ENCODE measurements around the gene SAMD14. TPM values are rescaled to one million over a fixed set of nuclear protein-coding genes. Genes with fewer than 3 reads are reported as not detected.

SAMD14 gene
- total RNA-seq, 1 donor from 2014 or later: 8.7 TPM

DNA sequence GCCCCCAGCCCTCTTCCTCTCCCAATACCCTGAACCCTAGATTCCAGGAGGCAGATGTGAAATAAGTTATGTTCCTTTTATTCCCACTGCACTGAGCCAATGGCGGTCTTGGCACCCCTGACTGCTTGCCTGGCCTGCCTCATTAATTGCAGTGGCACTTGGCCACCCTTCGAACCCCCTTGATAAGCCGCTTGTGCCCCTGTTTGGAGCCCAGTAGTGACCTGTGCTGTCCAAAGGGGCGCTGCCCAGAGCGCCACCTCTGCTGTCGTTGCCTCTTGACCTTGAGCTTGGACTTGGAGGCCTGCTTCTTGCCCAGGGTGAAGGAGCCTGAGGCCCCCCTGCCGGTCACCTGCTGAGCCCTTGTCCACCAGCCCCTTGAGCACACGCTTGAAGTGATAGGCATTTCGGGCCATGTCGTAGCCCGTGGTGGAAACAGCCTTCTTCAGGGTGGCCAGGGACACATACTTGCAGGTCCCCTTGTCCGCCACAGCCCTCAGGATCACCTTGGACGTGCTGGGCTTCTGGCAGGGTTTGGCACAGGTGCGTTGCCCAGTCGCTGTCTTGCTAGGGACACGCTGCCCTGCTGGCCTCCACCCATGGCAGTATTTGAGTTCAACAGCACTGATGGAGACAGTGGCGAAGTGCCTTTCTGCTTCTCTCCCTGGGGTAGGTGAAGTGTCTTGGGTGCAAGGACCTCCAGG lies 41.6 kb upstream of the SAMD14 start:
- H3K27ac Mint-ChIP-seq: no peak overlapping the region
- Histone ChIP-seq H3K4me2 (no peak overlapping the region), H3K36me3 (no peaks in the 10 kb centered on the region), H3K27me3 (no peaks in the 10 kb centered on the region), H3K9me3 (ENCODE audit: low read depth) (no peaks in the 10 kb centered on the region), H3F3A (ENCODE audit: low read depth) (peaks cover 4% of the 10 kb centered on the region), H3K79me2 (ENCODE audit: low read depth) (no peaks in the 10 kb centered on the region), H3K27ac (no peak overlapping the region), H4K20me1 (ENCODE audit: low read depth) (no peaks in the 10 kb centered on the region), H3K9ac (no peak overlapping the region), H3K4me3 (no peak overlapping the region), H3K4me1 (no peaks in the 10 kb centered on the region), H2AFZ (replicated peaks) (no peak overlapping the region)
- H3K4me1 Mint-ChIP-seq: peaks cover 25% of the 10 kb centered on the region
- DNase-seq (ENCODE audit: low spot score): no peak
- H3K36me3 Mint-ChIP-seq: no peaks in the 10 kb centered on the region
- H3K9me3 Mint-ChIP-seq: no peaks in the 10 kb centered on the region
- H3K4me3 Mint-ChIP-seq: no peak overlapping the region
- no peak for TF ChIP-seq EZH2phosphoT487 (IDR thresholded peaks at IDR 0.05)
- TF ChIP-seq EZH2 (IDR thresholded peaks at IDR 0.05): no peak
- TF ChIP-seq, protein P1, sequence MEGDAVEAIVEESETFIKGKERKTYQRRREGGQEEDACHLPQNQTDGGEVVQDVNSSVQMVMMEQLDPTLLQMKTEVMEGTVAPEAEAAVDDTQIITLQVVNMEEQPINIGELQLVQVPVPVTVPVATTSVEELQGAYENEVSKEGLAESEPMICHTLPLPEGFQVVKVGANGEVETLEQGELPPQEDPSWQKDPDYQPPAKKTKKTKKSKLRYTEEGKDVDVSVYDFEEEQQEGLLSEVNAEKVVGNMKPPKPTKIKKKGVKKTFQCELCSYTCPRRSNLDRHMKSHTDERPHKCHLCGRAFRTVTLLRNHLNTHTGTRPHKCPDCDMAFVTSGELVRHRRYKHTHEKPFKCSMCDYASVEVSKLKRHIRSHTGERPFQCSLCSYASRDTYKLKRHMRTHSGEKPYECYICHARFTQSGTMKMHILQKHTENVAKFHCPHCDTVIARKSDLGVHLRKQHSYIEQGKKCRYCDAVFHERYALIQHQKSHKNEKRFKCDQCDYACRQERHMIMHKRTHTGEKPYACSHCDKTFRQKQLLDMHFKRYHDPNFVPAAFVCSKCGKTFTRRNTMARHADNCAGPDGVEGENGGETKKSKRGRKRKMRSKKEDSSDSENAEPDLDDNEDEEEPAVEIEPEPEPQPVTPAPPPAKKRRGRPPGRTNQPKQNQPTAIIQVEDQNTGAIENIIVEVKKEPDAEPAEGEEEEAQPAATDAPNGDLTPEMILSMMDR (IDR thresholded peaks at IDR 0.05): no peak
- H3K27me3 Mint-ChIP-seq (ENCODE audit: insufficient read depth, low read depth): peaks cover 17% of the 10 kb centered on the region

DNA sequence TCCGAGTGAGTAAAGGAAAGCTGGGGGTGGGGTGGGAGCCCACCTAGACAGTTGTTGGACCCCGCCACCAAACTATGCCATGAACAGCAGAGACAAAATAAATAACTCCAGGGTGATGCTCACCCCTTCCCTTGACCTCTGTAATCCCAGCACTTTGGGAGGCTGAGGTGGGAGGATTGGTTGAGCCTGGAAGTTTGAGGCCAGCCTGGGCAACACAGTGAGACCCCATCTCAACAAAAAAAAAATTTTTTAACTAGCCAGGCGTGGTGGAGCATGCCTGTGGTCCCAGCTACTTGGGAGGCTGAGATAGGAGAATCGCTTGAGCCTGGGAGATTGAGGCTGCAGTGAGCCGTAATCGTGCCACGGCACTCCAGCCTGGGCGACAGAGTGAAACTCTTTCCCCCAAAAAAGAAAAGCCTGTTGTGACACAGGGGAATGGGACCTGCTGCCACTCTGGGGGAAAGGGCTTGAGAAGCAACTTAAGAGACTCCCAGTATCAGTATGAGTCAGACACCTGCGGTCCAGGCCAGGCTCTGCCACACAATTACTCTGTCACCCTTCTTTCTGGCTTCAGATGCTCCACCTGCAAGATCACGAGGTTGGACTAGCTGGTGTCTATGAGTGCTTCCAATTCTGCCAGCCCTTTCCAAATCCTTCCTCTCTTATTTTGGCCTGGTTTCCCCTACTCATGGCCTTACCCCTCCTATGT lies 40.9 kb upstream of the SAMD14 start:
- no peaks in the 10 kb centered on the region for H4K20me1 ChIP-seq (ENCODE audit: low read depth)
- no peak overlapping the region for H3K4me3 ChIP-seq
- no peak overlapping the region for H3K9ac ChIP-seq
- TF ChIP-seq EZH2phosphoT487 (IDR thresholded peaks at IDR 0.05) (no peak), EZH2 (IDR thresholded peaks at IDR 0.05) (no peak)
- TF ChIP-seq, protein P1 (IDR thresholded peaks at IDR 0.05): no peak
- Mint-ChIP-seq H3K4me1 (peaks cover 25% of the 10 kb centered on the region), H3K27me3 (ENCODE audit: insufficient read depth, low read depth) (peaks cover 17% of the 10 kb centered on the region), H3K9me3 (no peaks in the 10 kb centered on the region), H3K27ac (no peak overlapping the region), H3K4me3 (no peak overlapping the region), H3K36me3 (no peaks in the 10 kb centered on the region)
- no peaks in the 10 kb centered on the region for H3K9me3 ChIP-seq (ENCODE audit: low read depth)
- H3K4me1 ChIP-seq: no peaks in the 10 kb centered on the region
- no peaks in the 10 kb centered on the region for H3K36me3 ChIP-seq
- no peaks in the 10 kb centered on the region for H3K27me3 ChIP-seq
- peaks cover 4% of the 10 kb centered on the region for H3F3A ChIP-seq (ENCODE audit: low read depth)
- H3K4me2 ChIP-seq: no peak overlapping the region
- no peak for DNase-seq (ENCODE audit: low spot score)
- H3K27ac ChIP-seq: no peak overlapping the region
- no peaks in the 10 kb centered on the region for H3K79me2 ChIP-seq (ENCODE audit: low read depth)
- H2AFZ ChIP-seq (replicated peaks): no peak overlapping the region

DNA sequence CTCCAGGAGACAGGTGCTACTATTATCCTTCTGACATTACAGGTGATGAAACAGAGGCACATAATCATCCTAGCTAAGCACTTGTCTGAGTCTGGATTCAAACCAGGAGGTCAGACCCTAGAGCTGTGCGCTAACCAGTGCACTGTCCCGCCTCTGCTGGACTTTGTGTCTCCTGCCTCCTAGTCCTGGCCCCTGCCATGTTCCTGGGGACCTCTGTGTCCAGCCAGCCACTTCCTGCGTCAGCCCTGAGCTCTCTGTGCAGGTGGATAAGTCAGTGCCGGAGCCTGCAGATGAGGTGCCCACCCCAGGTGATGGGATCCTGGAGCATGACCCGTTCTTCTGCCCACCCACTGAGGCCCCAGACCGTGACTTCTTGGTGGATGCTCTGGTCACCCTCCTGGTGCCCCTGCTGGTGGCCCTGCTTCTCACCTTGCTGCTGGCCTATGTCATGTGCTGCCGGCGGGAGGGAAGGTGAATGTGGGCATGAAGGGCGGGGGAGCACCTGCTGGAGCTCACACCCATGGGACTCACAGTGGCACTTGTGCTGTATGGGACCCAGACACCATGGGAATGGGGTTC lies 40.0 kb upstream of the SAMD14 start:
- Histone ChIP-seq H2AFZ (replicated peaks) (no peak overlapping the region), H3K79me2 (ENCODE audit: low read depth) (no peaks in the 10 kb centered on the region), H3K36me3 (no peaks in the 10 kb centered on the region), H3K4me3 (no peak overlapping the region), H3K4me2 (no peak overlapping the region), H3F3A (ENCODE audit: low read depth) (peaks cover 4% of the 10 kb centered on the region), H3K27me3 (no peaks in the 10 kb centered on the region), H3K9ac (no peak overlapping the region), H3K9me3 (ENCODE audit: low read depth) (no peaks in the 10 kb centered on the region), H4K20me1 (ENCODE audit: low read depth) (no peaks in the 10 kb centered on the region), H3K27ac (no peak overlapping the region), H3K4me1 (no peaks in the 10 kb centered on the region)
- no peak overlapping the region for H3K27ac Mint-ChIP-seq
- H3K9me3 Mint-ChIP-seq: no peaks in the 10 kb centered on the region
- no peak for DNase-seq (ENCODE audit: low spot score)
- no peaks in the 10 kb centered on the region for H3K36me3 Mint-ChIP-seq
- no peak overlapping the region for H3K4me3 Mint-ChIP-seq
- H3K4me1 Mint-ChIP-seq: peaks cover 25% of the 10 kb centered on the region
- TF ChIP-seq EZH2 (IDR thresholded peaks at IDR 0.05): no peak
- TF ChIP-seq, protein P1 (IDR thresholded peaks at IDR 0.05): no peak
- TF ChIP-seq EZH2phosphoT487 (IDR thresholded peaks at IDR 0.05): no peak
- peaks cover 17% of the 10 kb centered on the region for H3K27me3 Mint-ChIP-seq (ENCODE audit: insufficient read depth, low read depth)
